Mammary microvascular endothelial cell (primary cell): Measurements from ENCODE around the gene PLN. TPM values are rescaled to one million over a fixed set of nuclear protein-coding genes. Genes with fewer than 3 reads are reported as not detected.

Experiments used
- total RNA-seq: library from RNA; depleted of rRNA; stranded (reverse); fragments of >200 nt; gene quantifications from 2 replicates; pipeline ENCODE4 v1.2.3, GENCODE V29; 2015

Gene PLN
- total RNA-seq: not detected in 2 replicates

DNA sequence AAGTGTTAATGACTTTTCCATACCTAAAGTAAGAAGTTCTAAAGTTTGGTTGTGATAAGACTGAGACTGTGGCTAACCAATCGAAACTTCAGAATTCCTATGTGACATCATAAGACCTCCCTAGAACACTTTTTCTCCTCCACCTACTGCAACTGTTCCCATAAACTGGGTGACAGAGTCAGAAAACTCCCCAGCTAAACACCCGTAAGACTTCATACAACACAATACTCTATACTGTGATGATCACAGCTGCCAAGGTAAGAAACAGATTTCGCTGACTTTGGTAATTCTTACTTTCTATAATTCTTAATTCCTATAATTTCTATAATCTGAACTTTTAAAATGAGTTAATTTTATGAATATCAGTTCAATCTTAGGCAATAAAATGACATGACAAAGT, at the start of gene PLN:
PLN (plus strand) TSS at position 161 of the 400 bp plus-strand sequence. CDS start 10,626 bp downstream, outside the sequence.

Other genes starting within 250 kb of the PLN start
- gene CEP85L, start 103.3 kb downstream of the PLN start, total RNA-seq: 3.4 and 5.1 TPM in 2 replicates